Body of pancreas (tissue), 4 donors: ENCODE measurements around the gene CEACAM16.

Experiments
- CTCF ChIP-seq, 7 experiments: fragments of 450-650 bp in 4 of 7; fragments of 200-600 bp in 3 of 7; sonication (generic) in 3 of 7; IDR thresholded peaks; one replicate each; pipeline ENCODE4 v1.5.1; 2016 to 2019; ENCODE audit warnings: antibody characterized with exemption in 7 of 7
- POLR2A ChIP-seq, 3 donors: fragments of 450-650 bp; IDR thresholded peaks; one replicate each; pipeline ENCODE4 v1.6.1; 2016; ENCODE audit warnings: antibody characterized with exemption in 3 of 3, mild to moderate bottlenecking in 2 of 3

DNA sequence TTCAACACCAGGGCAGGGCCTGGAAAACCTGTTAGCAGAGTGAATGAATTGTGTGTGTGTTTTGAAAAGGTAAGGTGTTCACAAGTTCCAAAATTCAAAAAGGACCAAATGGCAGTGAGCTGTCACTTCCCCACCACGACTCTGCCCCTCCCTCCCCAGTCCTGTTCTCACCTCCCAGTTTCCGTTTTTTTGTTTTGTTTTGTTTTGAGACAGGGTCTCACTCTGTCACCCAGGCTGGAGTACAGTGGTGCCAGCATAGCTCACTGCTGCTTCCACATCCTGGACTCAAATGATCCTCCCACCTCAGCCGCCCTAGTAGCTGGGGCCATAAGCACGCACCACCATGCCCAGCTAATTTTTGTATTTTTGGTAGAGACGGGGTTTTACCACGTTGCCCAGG, 29.2 kb downstream of the CEACAM16 start:
- TF ChIP-seq CTCF (IDR thresholded peaks at IDR 0.05) (no peak), POLR2A (IDR thresholded peaks at IDR 0.05) (no peak)
